DND-41 (cell line): ENCODE measurements around the gene ATP6AP1.

Experiments used
- ATAC-seq: fragments of 200-7000 bp; cut with Tn5 transposase; 3 replicates; pipeline ENCODE4 v1.9.1; 2021; ENCODE audit warnings: low read depth; ENCODE audit not compliant: insufficient read depth
- DNase-seq: peaks from one replicate; pipeline ENCODE4 v3.0.0-alpha.2; 2020
- H2AFZ ChIP-seq: 2 replicates; pipeline ENCODE4 v1.6.0; 2012; ENCODE audit warnings: low read depth, low read length
- H3K27ac ChIP-seq: 2 replicates; pipeline ENCODE4 v1.5.1; 2012; ENCODE audit warnings: low read length, inconsistent platforms
- H3K27me3 ChIP-seq: fragments of 200-600 bp; sonication (generic); 2 replicates; pipeline ENCODE4 v1.6.0; 2012; ENCODE audit warnings: low read length, mild to moderate bottlenecking, inconsistent platforms; ENCODE audit not compliant: insufficient read depth, poor library complexity
- H3K36me3 ChIP-seq: 2 replicates; pipeline ENCODE4 v1.5.1; 2012; ENCODE audit warnings: low read length, inconsistent platforms; ENCODE audit not compliant: insufficient read depth
- H3K4me1 ChIP-seq: 2 replicates; pipeline ENCODE4 v1.5.1; 2012; ENCODE audit warnings: mild to moderate bottlenecking, low read length; ENCODE audit not compliant: insufficient read depth
- H3K4me2 ChIP-seq: 2 replicates; pipeline ENCODE4 v1.6.0; 2012; ENCODE audit warnings: mild to moderate bottlenecking, moderate library complexity, low read length, inconsistent platforms; ENCODE audit not compliant: insufficient read depth
- H3K4me3 ChIP-seq, 2 experiments: fragments of 200-600 bp in 1 of 2; shearing (Covaris generic) in 1 of 2; 2 replicates each; pipeline ENCODE4 v1.5.1; 2012 to 2016; ENCODE audit warnings: inconsistent platforms in 2 of 2, low read length in 2 of 2, mild to moderate bottlenecking in 2 of 2, low read depth in 1 of 2, moderate library complexity in 1 of 2
- H3K79me2 ChIP-seq: 2 replicates; pipeline ENCODE4 v1.6.0; 2012; ENCODE audit warnings: low read length, inconsistent platforms; ENCODE audit not compliant: insufficient read depth
- H3K9ac ChIP-seq: 2 replicates; pipeline ENCODE4 v1.6.0; 2012; ENCODE audit warnings: low read depth, mild to moderate bottlenecking, inconsistent platforms, low read length, moderate library complexity
- H3K9me3 ChIP-seq: 2 replicates; pipeline ENCODE4 v1.5.1; 2012; ENCODE audit warnings: low read length, moderate library complexity, mild to moderate bottlenecking, inconsistent platforms; ENCODE audit not compliant: insufficient read depth, severe bottlenecking
- H4K20me1 ChIP-seq: 2 replicates; pipeline ENCODE4 v1.6.0; 2012; ENCODE audit warnings: low read length; ENCODE audit not compliant: insufficient read depth
- CTCF ChIP-seq: IDR thresholded peaks from 2 replicates; pipeline ENCODE4 v1.5.1; 2012; ENCODE audit warnings: borderline replicate concordance, low read length, moderate library complexity, mild to moderate bottlenecking; ENCODE audit not compliant: poor library complexity, severe bottlenecking; ENCODE audit errors: extremely low read depth
- EZH2 ChIP-seq: IDR thresholded peaks from 3 replicates; pipeline ENCODE4 v1.6.1; 2012; ENCODE audit warnings: borderline replicate concordance, low read depth, mild to moderate bottlenecking, moderate library complexity, low read length, inconsistent platforms; ENCODE audit not compliant: severe bottlenecking

The ATP6AP1 gene

GRCh38 chrX:154485150-154486051 lies 56.9 kb downstream of the ATP6AP1 start:
- Histone ChIP-seq H3K4me3 (peak overlapping the region; percentile 26 to 59), H3K79me2 (peaks cover 30% of the 10 kb centered on the region), H2AFZ (peak overlapping the region; percentile 43; the same call in 1 of the 2 replicates), H3K27ac (peak overlapping the region; percentile 78), H3K9me3 (no peaks in the 10 kb centered on the region), H3K36me3 (peaks cover 21% of the 10 kb centered on the region), H4K20me1 (peaks cover 17% of the 10 kb centered on the region), H3K4me1 (peaks cover 48% of the 10 kb centered on the region), H3K27me3 (no peaks in the 10 kb centered on the region), H3K9ac (peak overlapping the region; percentile 73), H3K4me2 (peak overlapping the region; percentile 89)
- DNase-seq = no peak
- TF ChIP-seq CTCF (no peak), EZH2 (no peak)
- ATAC-seq = no peak

GRCh38 chrX:154486052-154486395 lies 57.5 kb downstream of the ATP6AP1 start:
- Histone ChIP-seq H3K36me3 (peaks cover 21% of the 10 kb centered on the region), H4K20me1 (peaks cover 17% of the 10 kb centered on the region), H3K4me2 (peak overlapping the region; percentile 89), H3K27me3 (no peaks in the 10 kb centered on the region), H3K79me2 (peaks cover 30% of the 10 kb centered on the region), H3K27ac (peak overlapping the region; percentile 78), H2AFZ (peak overlapping the region; percentile 43), H3K9me3 (no peaks in the 10 kb centered on the region), H3K4me1 (peaks cover 50% of the 10 kb centered on the region), H3K4me3 (peak overlapping the region; percentile 26 to 59), H3K9ac (peak overlapping the region; percentile 73)
- TF ChIP-seq EZH2 (no peak), CTCF (no peak)
- DNase-seq (peak; percentile 40), ATAC-seq (peak; percentile 17)
